Sigmoid colon (tissue), 7 donors: Measurements from ENCODE around the gene VPS18. TPM values are rescaled to one million over a fixed set of nuclear protein-coding genes. Genes with fewer than 3 reads are reported as not detected.

Experiments used
- DNase-seq: peaks from one replicate; pipeline ENCODE4 v3.0.0-alpha.2; 2019
- H3K27ac ChIP-seq, 4 donors: fragments of 200-600 bp; sonication (generic); one replicate each; pipeline ENCODE4 v1.5.1; 2016 to 2019; ENCODE audit warnings: mild to moderate bottlenecking in 1 of 4
- H3K27me3 ChIP-seq, 3 donors: fragments of 200-600 bp; sonication (generic); one replicate each; pipeline ENCODE4 v1.5.1; 2019; ENCODE audit warnings: mild to moderate bottlenecking in 1 of 3
- H3K36me3 ChIP-seq, 4 donors: fragments of 200-600 bp; sonication (generic); one replicate each; pipeline ENCODE4 v1.5.1; 2016 to 2019
- H3K4me1 ChIP-seq, 4 donors: fragments of 200-600 bp; sonication (generic); one replicate each; pipeline ENCODE4 v1.5.1; 2017 to 2019
- H3K4me3 ChIP-seq, 4 donors: fragments of 200-600 bp; sonication (generic); one replicate each; pipeline ENCODE4 v1.5.1; 2017 to 2019; ENCODE audit warnings: mild to moderate bottlenecking in 2 of 4, moderate library complexity in 1 of 4
- H3K9me3 ChIP-seq, 4 donors: fragments of 200-600 bp in 3 of 4; sonication (generic) in 3 of 4; one replicate each; pipeline versions ENCODE4 v1.5.1 to v1.6.1; 2013 to 2019
- CTCF ChIP-seq, 4 experiments: fragments of 450-650 bp in 3 of 4; fragments of 200-600 bp in 1 of 4; IDR thresholded peaks; one replicate each; pipeline ENCODE4 v1.5.1; 2016 to 2019; ENCODE audit warnings: antibody characterized with exemption in 4 of 4, mild to moderate bottlenecking in 3 of 4, moderate library complexity in 2 of 4
- EP300 ChIP-seq, 4 donors: sonication (generic); formaldehyde crosslinking; IDR thresholded peaks; one replicate each; pipeline ENCODE4 v1.6.1; 2017; ENCODE audit warnings: antibody characterized with exemption in 4 of 4
- POLR2A ChIP-seq, 2 donors: fragments of 450-650 bp; IDR thresholded peaks; one replicate each; pipeline ENCODE4 v1.6.1; 2016; ENCODE audit warnings: antibody characterized with exemption in 2 of 2, mild to moderate bottlenecking in 2 of 2, moderate library complexity in 2 of 2
- POLR2AphosphoS5 ChIP-seq, 4 donors: sonication (generic); formaldehyde crosslinking; IDR thresholded peaks; one replicate each; pipeline ENCODE4 v1.6.1; 2017; ENCODE audit warnings: antibody characterized with exemption in 4 of 4
- whole genome bisulfite sequencing, 2 donors: extraction: QIAGEN DNeasy Blood & Tissue Kit; methylation state at CpG; one replicate each; pipeline ENCODE4 v1.1.7; 2013; 5-methylcytosine and 5-hydroxymethylcytosine counted together
- intact Hi-C: fragments of 100-400 bp; cut with DNase I; formaldehyde crosslinking; loops from one replicate; pipeline ENCODE4 v1.15.1; 2023
- polyA plus RNA-seq, 3 donors: library from polyadenylated mRNA; stranded (reverse); fragments of 200-250 nt; gene quantifications; one replicate each; pipeline ENCODE4 v1.2.3, GENCODE V29; 2013
- total RNA-seq, 4 donors: library from RNA; depleted of rRNA; stranded (reverse); fragments of >200 nt; gene quantifications; one replicate each; pipeline ENCODE4 v1.1.0, GENCODE V29; 2016
- donor health status: healthy with polysubstance abuse.
- donor health status: Bipolar disorder and iron deficiency.
- donor health status: healthy.

Gene VPS18
- total and polyA plus RNA-seq, 7 donors: 4.8 to 19.6 (median 17.4) TPM

GRCh38 chr15:40878785-40879184 lies 15.5 kb upstream of the VPS18 start:
- TF ChIP-seq CTCF (IDR thresholded peaks at IDR 0.05) (no peak), EP300 (IDR thresholded peaks at IDR 0.05) (no peak), POLR2AphosphoS5 (IDR thresholded peaks at IDR 0.05) (no peak), POLR2A (IDR thresholded peaks at IDR 0.05) (no peak)
- 76 to 79% methylated on average over 1 of the region's 1 CpG for WGBS, 2 donors
- Histone ChIP-seq H3K4me1 (peaks cover 0 to 7% (median 6%) of the 10 kb centered on the region in 4 donors), H3K4me3 (no peak overlapping the region), H3K36me3 (no peaks in the 10 kb centered on the region), H3K27me3 (peaks cover 0 to 6% (median 3%) of the 10 kb centered on the region in 3 donors), H3K27ac (no peak overlapping the region), H3K9me3 (no peaks in the 10 kb centered on the region)
- no peak for DNase-seq
- intact Hi-C loops: no loop called here

- no peak for DNase-seq
- no peaks in the 10 kb centered on the region for H3K4me1 ChIP-seq
- TF ChIP-seq POLR2AphosphoS5 (IDR thresholded peaks at IDR 0.05): no peak
- TF ChIP-seq CTCF (IDR thresholded peaks at IDR 0.05): no peak
- no peak for TF ChIP-seq EP300 (IDR thresholded peaks at IDR 0.05)
- TF ChIP-seq POLR2A (IDR thresholded peaks at IDR 0.05): no peak
- no peak overlapping the region for H3K4me3 ChIP-seq
- 18 to 66% methylated on average over 6 of the region's 6 CpGs for WGBS, 2 donors
- H3K27me3 ChIP-seq: peaks cover 0 to 3% (median 0%) of the 10 kb centered on the region in 3 donors
- H3K9me3 ChIP-seq: no peaks in the 10 kb centered on the region
- H3K27ac ChIP-seq: no peak overlapping the region
- intact Hi-C loops: no loop called here
- H3K36me3 ChIP-seq: no peaks in the 10 kb centered on the region
Measured at GRCh38 chr15:40879609-40880008, 14.6 kb upstream of the VPS18 start.

GRCh38 chr15:40881351-40881750 lies 12.9 kb upstream of the VPS18 start:
- Histone ChIP-seq H3K4me3 (no peak overlapping the region), H3K27ac (no peak overlapping the region), H3K9me3 (no peaks in the 10 kb centered on the region), H3K4me1 (no peaks in the 10 kb centered on the region), H3K36me3 (no peaks in the 10 kb centered on the region), H3K27me3 (peaks cover 0 to 3% (median 0%) of the 10 kb centered on the region in 3 donors)
- intact Hi-C loops: no loop called here
- TF ChIP-seq POLR2AphosphoS5 (IDR thresholded peaks at IDR 0.05) (no peak), POLR2A (IDR thresholded peaks at IDR 0.05) (no peak), EP300 (IDR thresholded peaks at IDR 0.05) (no peak), CTCF (IDR thresholded peaks at IDR 0.05) (no peak)
- no peak for DNase-seq
- 97 to 98% methylated on average over 6 of the region's 6 CpGs for WGBS, 2 donors

DNA sequence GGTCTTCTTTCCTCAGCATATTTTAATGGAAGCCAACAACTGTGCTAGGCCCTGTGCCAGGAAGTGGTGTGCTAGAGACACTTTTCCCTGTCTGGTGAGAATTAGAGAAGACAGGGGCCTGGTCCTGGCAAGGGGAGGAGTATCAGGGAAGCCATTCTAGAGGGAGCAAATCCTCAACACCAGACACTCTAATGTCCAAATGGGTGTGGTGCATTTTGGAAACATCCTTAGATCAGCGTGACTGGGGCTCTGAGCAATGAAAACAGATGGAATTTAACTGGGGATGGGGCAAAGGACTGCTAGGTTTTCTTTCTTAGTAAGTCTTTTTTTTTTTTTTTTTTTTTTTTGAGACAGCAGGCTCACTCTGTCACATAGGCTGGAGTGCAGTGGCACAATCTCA lies 7.7 kb upstream of the VPS18 start:
- H3K36me3 ChIP-seq: no peaks in the 10 kb centered on the region
- TF ChIP-seq POLR2A (IDR thresholded peaks at IDR 0.05): no peak
- no peak for TF ChIP-seq EP300 (IDR thresholded peaks at IDR 0.05)
- no peak for TF ChIP-seq CTCF (IDR thresholded peaks at IDR 0.05)
- no peak for TF ChIP-seq POLR2AphosphoS5 (IDR thresholded peaks at IDR 0.05)
- WGBS, 2 donors: 58 to 80% methylated on average over 1 of the region's 1 CpG
- H3K4me3 ChIP-seq: no peak overlapping the region
- DNase-seq: no peak
- H3K27ac ChIP-seq: no peak overlapping the region
- H3K9me3 ChIP-seq: no peaks in the 10 kb centered on the region
- intact Hi-C loops: no loop called here
- H3K27me3 ChIP-seq: peaks cover 0 to 3% (median 0%) of the 10 kb centered on the region in 3 donors
- no peaks in the 10 kb centered on the region for H3K4me1 ChIP-seq

GRCh38 chr15:40889112-40889511 lies 5.1 kb upstream of the VPS18 start:
- no peak for TF ChIP-seq EP300 (IDR thresholded peaks at IDR 0.05)
- TF ChIP-seq CTCF (IDR thresholded peaks at IDR 0.05): no peak
- no peak for TF ChIP-seq POLR2AphosphoS5 (IDR thresholded peaks at IDR 0.05)
- no peak for TF ChIP-seq POLR2A (IDR thresholded peaks at IDR 0.05)
- H3K27ac ChIP-seq: no peak overlapping the region
- DNase-seq: no peak
- peaks cover 0 to 7% (median 6%) of the 10 kb centered on the region in 4 donors for H3K4me1 ChIP-seq
- intact Hi-C loops: no loop called here
- H3K4me3 ChIP-seq: no peak overlapping the region
- H3K27me3 ChIP-seq: no peaks in the 10 kb centered on the region
- no peaks in the 10 kb centered on the region for H3K36me3 ChIP-seq
- H3K9me3 ChIP-seq: no peaks in the 10 kb centered on the region
